Spleen (tissue), 11 donors: ENCODE data around the gene PSD2. TPM values are rescaled to one million over a fixed set of nuclear protein-coding genes. Genes with fewer than 3 reads are reported as not detected.

Experiments
- DNase-seq: peaks from one replicate; pipeline ENCODE4 v3.0.0-alpha.2; 2020
- H3K27ac ChIP-seq, 8 donors: fragments of 200-600 bp; sonication (generic) in 7 of 8; 1 replicate in 4 of 8; 2 replicates in 4 of 8; pipeline versions ENCODE4 v1.5.0 to v1.8.0; 2016 to 2021; ENCODE audit warnings: inconsistent platforms in 4 of 8, mild to moderate bottlenecking in 4 of 8, moderate library complexity in 1 of 8
- H3K27me3 ChIP-seq, 7 donors: fragments of 200-600 bp; sonication (generic) in 6 of 7; replicated peaks in 1 of 7; 1 replicate in 4 of 7; 2 replicates in 3 of 7; pipeline versions ENCODE4 v1.5.0 to v1.8.0; 2016 to 2021; ENCODE audit warnings: inconsistent platforms in 3 of 7, mild to moderate bottlenecking in 1 of 7
- H3K36me3 ChIP-seq, 6 donors: fragments of 200-600 bp; sonication (generic) in 5 of 6; 1 replicate in 4 of 6; 2 replicates in 2 of 6; pipeline versions ENCODE4 v1.5.0 to v1.8.0; 2016 to 2021; ENCODE audit warnings: inconsistent platforms in 2 of 6
- H3K4me1 ChIP-seq, 6 donors: fragments of 200-600 bp; sonication (generic) in 5 of 6; 1 replicate in 3 of 6; 2 replicates in 3 of 6; pipeline versions ENCODE4 v1.5.0 to v1.8.0; 2016 to 2021; ENCODE audit warnings: inconsistent platforms in 3 of 6
- H3K4me3 ChIP-seq, 8 donors: fragments of 200-600 bp; sonication (generic) in 7 of 8; 1 replicate in 4 of 8; 2 replicates in 4 of 8; pipeline versions ENCODE4 v1.5.0 to v1.8.0; 2016 to 2021; ENCODE audit warnings: inconsistent platforms in 4 of 8, mild to moderate bottlenecking in 4 of 8, moderate library complexity in 2 of 8
- H3K9me3 ChIP-seq, 8 donors: fragments of 200-600 bp; sonication (generic) in 7 of 8; 1 replicate in 4 of 8; 2 replicates in 4 of 8; pipeline versions ENCODE4 v1.5.0 to v1.8.0; 2016 to 2021; ENCODE audit warnings: inconsistent platforms in 4 of 8
- CTCF ChIP-seq, 11 experiments: fragments of 200-600 bp in 7 of 11; fragments of 450-650 bp in 4 of 11; sonication (generic) in 4 of 11; IDR thresholded peaks in 8 of 11; conservative IDR thresholded peaks in 3 of 11; 1 replicate in 7 of 11; 2 replicates in 4 of 11; pipeline versions ENCODE4 v1.4.0 to v1.8.0; 2016 to 2021; ENCODE audit warnings: antibody characterized with exemption in 11 of 11, inconsistent platforms in 4 of 11, mild to moderate bottlenecking in 1 of 11
- POLR2A ChIP-seq, 3 donors: fragments of 450-650 bp; IDR thresholded peaks; one replicate each; pipeline ENCODE4 v1.5.1; 2017; ENCODE audit warnings: antibody characterized with exemption in 3 of 3, mild to moderate bottlenecking in 1 of 3
- POLR2AphosphoS5 ChIP-seq, 3 donors: sonication (generic); formaldehyde crosslinking; IDR thresholded peaks; one replicate each; pipeline ENCODE4 v1.5.1; 2017; ENCODE audit warnings: antibody characterized with exemption in 3 of 3
- WGBS, 5 donors: extraction: QIAGEN DNeasy Blood & Tissue Kit in 3 of 5; methylation state at CpG; one replicate each; pipeline versions ENCODE4 v1.1.5 to v1.1.7; 2013 to 2018; 5-methylcytosine and 5-hydroxymethylcytosine counted together
- intact Hi-C: fragments of 100-400 bp; cut with DNase I; formaldehyde crosslinking; loops from one replicate; pipeline ENCODE4 v1.15.0; 2023; ENCODE audit warnings: low total_unique reads
- polyA plus RNA-seq, 3 donors: library from polyadenylated mRNA; stranded (reverse); fragments of 200-250 nt; gene quantifications; one replicate each; pipeline ENCODE4 v1.2.1, GENCODE V29; 2013
- small RNA-seq, 4 donors: library from RNA; depleted of rRNA; stranded (forward); fragments of <200 nt; gene quantifications; one replicate each; pipeline ENCODE3, GENCODE V24; 2016
- total RNA-seq, 7 donors: library from RNA; depleted of rRNA in 3 of 7; stranded (reverse); fragments of >200 nt in 3 of 7; fragmentation: NEBNext Ultra II Directional in 4 of 7; extraction: Animal tissue kit (Norgen Biotek cat#: 25700) in 4 of 7; gene quantifications; one replicate each; pipeline versions ENCODE4 v1.1.0 to v1.2.1, GENCODE V29; 2016 to 2021
- donor health status: healthy with polysubstance abuse.
- donor health status: DM: no; HTN: no; CAD: no; lungs with moderate emphysema.
- donor health status: DM: no; HTN: no; CAD: no.
- donor health status: Bipolar disorder and iron deficiency.
- donor health status: healthy.
- donor health status: DM: no; HTN: no; CAD: no.
- donor health status: DM: yes; HTN: yes; CAD: no.

PSD2 gene
- total and polyA plus RNA-seq, 10 donors, result 0.03 to 0.42 (median 0.21) TPM; not detected in 1

GRCh38 chr5:139888370-139888769 is 92.8 kb downstream of the PSD2 start:
- intact Hi-C loops, result no loop called here
- no peak for DNase-seq
- H3K4me3 ChIP-seq, result no peak overlapping the region
- TF ChIP-seq POLR2AphosphoS5 (IDR thresholded peaks at IDR 0.05) (no peak), CTCF (IDR thresholded peaks at IDR 0.05 in 8 of 11, conservative IDR thresholded peaks at IDR 0.05 in 3 of 11) (no peak), POLR2A (IDR thresholded peaks at IDR 0.05) (no peak)
- no peaks in the 10 kb centered on the region for H3K36me3 ChIP-seq
- H3K27ac ChIP-seq, result no peak overlapping the region
- H3K4me1 ChIP-seq, result peaks cover 0 to 4% (median 0%) of the 10 kb centered on the region in 6 donors
- no peaks in the 10 kb centered on the region for H3K9me3 ChIP-seq
- H3K27me3 ChIP-seq, result peaks cover 0 to 5% (median 0%) of the 10 kb centered on the region in 7 donors
- 67 to 77% (median 75%) methylated on average over 4 of the region's 4 CpGs for WGBS, 5 donors

- TF ChIP-seq POLR2A (IDR thresholded peaks at IDR 0.05) (no peak), POLR2AphosphoS5 (IDR thresholded peaks at IDR 0.05) (no peak), CTCF (IDR thresholded peaks at IDR 0.05 in 8 of 11, conservative IDR thresholded peaks at IDR 0.05 in 3 of 11) (no peak)
- H3K27me3 ChIP-seq, result peaks cover 0 to 5% (median 0%) of the 10 kb centered on the region in 7 donors
- 86 to 97% (median 90%) methylated on average over 2 of the region's 2 CpGs for WGBS, 5 donors
- no peak overlapping the region for H3K4me3 ChIP-seq
- H3K4me1 ChIP-seq, result peaks cover 0 to 2% (median 0%) of the 10 kb centered on the region in 6 donors
- no peak overlapping the region for H3K27ac ChIP-seq
- intact Hi-C loops, result no loop called here
- no peaks in the 10 kb centered on the region for H3K36me3 ChIP-seq
- DNase-seq, result no peak
- no peaks in the 10 kb centered on the region for H3K9me3 ChIP-seq
These were observed 93.8 kb downstream of the PSD2 start for GRCh38 chr5:139889410-139889809.

- DNase-seq, result no peak
- Histone ChIP-seq H3K4me1 (peaks cover 0 to 20% (median 6%) of the 10 kb centered on the region in 6 donors), H3K4me3 (no peak overlapping the region), H3K36me3 (no peaks in the 10 kb centered on the region), H3K27me3 (peaks cover 0 to 5% (median 0%) of the 10 kb centered on the region in 7 donors), H3K27ac (no peak overlapping the region), H3K9me3 (no peaks in the 10 kb centered on the region)
- WGBS, 5 donors, result 66 to 87% (median 77%) methylated on average over 7 to 9 of the region's 9 CpGs
- TF ChIP-seq CTCF (IDR thresholded peaks at IDR 0.05 in 8 of 11, conservative IDR thresholded peaks at IDR 0.05 in 3 of 11) (no peak), POLR2AphosphoS5 (IDR thresholded peaks at IDR 0.05) (no peak), POLR2A (IDR thresholded peaks at IDR 0.05) (no peak)
- intact Hi-C loops, result no loop called here
These were observed 98.3 kb downstream of the PSD2 start for GRCh38 chr5:139893873-139894272.

Small RNAs within 50 kb of the gene (small RNA-seq; reads per million reads assigned to genes)
- gene AC008667.4, result 0 reads per million in 4 donors

Other genes with a start within 250 kb of the PSD2 start
- 100 to 1,000 TPM in 2 of 7 donors, 10 to 100 TPM in 5; 64.3 to 120 (median 94.3) TPM for gene UBE2D2, start 234.5 kb upstream of the PSD2 start, total RNA-seq
- gene UBE2D2, start 234.5 kb upstream of the PSD2 start, polyA plus RNA-seq, result 100 to 1,000 TPM; 101 to 132 (median 103) TPM
- 10 to 100 TPM; 57.5 to 69.5 (median 62.8) TPM for gene CXXC5, start 147.5 kb upstream of the PSD2 start, total RNA-seq
- gene CXXC5, start 147.5 kb upstream of the PSD2 start, polyA plus RNA-seq, result 10 to 100 TPM; 46.4 to 69.5 (median 60.8) TPM
- 1 to 10 TPM; 3.5 to 7.7 (median 6.7) TPM for gene NRG2, start 247.5 kb downstream of the PSD2 start, total RNA-seq
- gene NRG2, start 247.5 kb downstream of the PSD2 start, polyA plus RNA-seq, result 1 to 10 TPM in 1 of 3 donors, under 1 TPM in 2; 0.83 to 2.1 (median 0.96) TPM